H1 (cell line): ENCODE measurements around the gene ZDHHC1. TPM values are rescaled to one million over a fixed set of nuclear protein-coding genes. Genes with fewer than 3 reads are reported as not detected.

Source experiments
- HDAC6 ChIP-seq: IDR thresholded peaks from one replicate; pipeline ENCODE4 v1.7.1; 2012; ENCODE audit warnings: low read depth, mild to moderate bottlenecking, inconsistent platforms, low read length, moderate library complexity
- SP1 ChIP-seq: IDR thresholded peaks from 2 replicates; pipeline ENCODE4 v1.6.1; 2011; ENCODE audit warnings: low read depth, low read length
- TCF12 ChIP-seq: IDR thresholded peaks from 2 replicates; pipeline ENCODE4 v1.6.1; 2011; ENCODE audit warnings: low read depth, mild to moderate bottlenecking, low read length
- polyA plus RNA-seq, 7 experiments: library from polyadenylated mRNA; depleted of rRNA in 3 of 7; stranded (reverse) in 5 of 7; unstranded in 2 of 7; fragments of >200 nt in 5 of 7; fragments of 200-250 nt in 2 of 7; gene quantifications; 1 replicate in 5 of 7; 2 replicates in 1 of 7; 4 replicates in 1 of 7; pipeline versions ENCODE4 v1.2.1 to v1.2.3, GENCODE V29; 2011 to 2013; ENCODE audit warnings: missing spikeins in 2 of 7, mixed read lengths in 2 of 7
- total RNA-seq: library from RNA; stranded (reverse); fragmentation: NEBNext Ultra II Directional; extraction: Animal tissue kit (Norgen Biotek cat#: 25700); gene quantifications from 2 replicates; pipeline ENCODE4 v1.2.1, GENCODE V29; 2021

ZDHHC1 gene
- total and polyA plus RNA-seq, 2 of the 8 experiments (the other 6 are each of a cell fraction or from before 2014, with no cell fraction given), result 3.1 to 4.9 TPM

DNA sequence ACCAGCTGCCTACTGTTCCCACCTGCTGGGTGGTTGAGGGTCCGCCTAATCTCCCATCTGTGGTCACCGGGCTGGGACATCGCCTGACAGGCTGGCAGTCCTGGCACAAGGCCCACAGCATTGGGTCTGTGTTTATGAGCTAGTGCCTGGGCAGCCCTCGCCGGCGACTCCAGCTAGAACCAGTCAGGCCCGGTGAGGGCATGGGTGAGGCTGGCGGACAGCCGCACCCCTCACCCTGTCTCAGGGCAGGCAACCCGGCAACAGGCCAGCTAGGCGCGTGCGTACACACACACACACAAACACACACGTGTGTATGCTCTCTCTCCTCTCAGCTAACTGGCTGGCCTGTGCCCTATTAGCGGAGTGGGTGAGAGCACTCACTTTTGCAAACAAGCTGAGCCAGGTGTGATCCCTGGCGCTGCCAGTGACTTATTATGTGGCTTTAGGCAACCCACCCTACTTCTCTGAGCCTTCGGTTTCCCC lies 25.0 kb upstream of the ZDHHC1 start (continued):
- TF ChIP-seq SP1 (no peak), HDAC6 (no peak), TCF12 (no peak)
